Spleen (tissue), 11 donors: ENCODE results near the gene TGFA. TPM values are rescaled to one million over a fixed set of nuclear protein-coding genes. Genes with fewer than 3 reads are reported as not detected.

ENCODE experiments used
- DNase-seq: peaks from one replicate; pipeline ENCODE4 v3.0.0-alpha.2; 2020
- H3K27ac ChIP-seq, 8 donors: fragments of 200-600 bp; sonication (generic) in 7 of 8; 1 replicate in 4 of 8; 2 replicates in 4 of 8; pipeline versions ENCODE4 v1.5.0 to v1.8.0; 2016 to 2021; ENCODE audit warnings: inconsistent platforms in 4 of 8, mild to moderate bottlenecking in 4 of 8, moderate library complexity in 1 of 8
- H3K27me3 ChIP-seq, 7 donors: fragments of 200-600 bp; sonication (generic) in 6 of 7; replicated peaks in 1 of 7; 1 replicate in 4 of 7; 2 replicates in 3 of 7; pipeline versions ENCODE4 v1.5.0 to v1.8.0; 2016 to 2021; ENCODE audit warnings: inconsistent platforms in 3 of 7, mild to moderate bottlenecking in 1 of 7
- H3K36me3 ChIP-seq, 6 donors: fragments of 200-600 bp; sonication (generic) in 5 of 6; 1 replicate in 4 of 6; 2 replicates in 2 of 6; pipeline versions ENCODE4 v1.5.0 to v1.8.0; 2016 to 2021; ENCODE audit warnings: inconsistent platforms in 2 of 6
- H3K4me1 ChIP-seq, 6 donors: fragments of 200-600 bp; sonication (generic) in 5 of 6; 1 replicate in 3 of 6; 2 replicates in 3 of 6; pipeline versions ENCODE4 v1.5.0 to v1.8.0; 2016 to 2021; ENCODE audit warnings: inconsistent platforms in 3 of 6
- H3K4me3 ChIP-seq, 8 donors: fragments of 200-600 bp; sonication (generic) in 7 of 8; 1 replicate in 4 of 8; 2 replicates in 4 of 8; pipeline versions ENCODE4 v1.5.0 to v1.8.0; 2016 to 2021; ENCODE audit warnings: inconsistent platforms in 4 of 8, mild to moderate bottlenecking in 4 of 8, moderate library complexity in 2 of 8
- H3K9me3 ChIP-seq, 8 donors: fragments of 200-600 bp; sonication (generic) in 7 of 8; 1 replicate in 4 of 8; 2 replicates in 4 of 8; pipeline versions ENCODE4 v1.5.0 to v1.8.0; 2016 to 2021; ENCODE audit warnings: inconsistent platforms in 4 of 8
- CTCF ChIP-seq, 11 experiments: fragments of 200-600 bp in 7 of 11; fragments of 450-650 bp in 4 of 11; sonication (generic) in 4 of 11; IDR thresholded peaks in 8 of 11; conservative IDR thresholded peaks in 3 of 11; 1 replicate in 7 of 11; 2 replicates in 4 of 11; pipeline versions ENCODE4 v1.4.0 to v1.8.0; 2016 to 2021; ENCODE audit warnings: antibody characterized with exemption in 11 of 11, inconsistent platforms in 4 of 11, mild to moderate bottlenecking in 1 of 11
- POLR2A ChIP-seq, 3 donors: fragments of 450-650 bp; IDR thresholded peaks; one replicate each; pipeline ENCODE4 v1.5.1; 2017; ENCODE audit warnings: antibody characterized with exemption in 3 of 3, mild to moderate bottlenecking in 1 of 3
- POLR2AphosphoS5 ChIP-seq, 3 donors: sonication (generic); formaldehyde crosslinking; IDR thresholded peaks; one replicate each; pipeline ENCODE4 v1.5.1; 2017; ENCODE audit warnings: antibody characterized with exemption in 3 of 3
- WGBS, 5 donors: extraction: QIAGEN DNeasy Blood & Tissue Kit in 3 of 5; methylation state at CpG; one replicate each; pipeline versions ENCODE4 v1.1.5 to v1.1.7; 2013 to 2018; 5-methylcytosine and 5-hydroxymethylcytosine counted together
- intact Hi-C: fragments of 100-400 bp; cut with DNase I; formaldehyde crosslinking; loops from one replicate; pipeline ENCODE4 v1.15.0; 2023; ENCODE audit warnings: low total_unique reads
- polyA plus RNA-seq, 3 donors: library from polyadenylated mRNA; stranded (reverse); fragments of 200-250 nt; gene quantifications; one replicate each; pipeline ENCODE4 v1.2.1, GENCODE V29; 2013
- total RNA-seq, 7 donors: library from RNA; depleted of rRNA in 3 of 7; stranded (reverse); fragments of >200 nt in 3 of 7; fragmentation: NEBNext Ultra II Directional in 4 of 7; extraction: Animal tissue kit (Norgen Biotek cat#: 25700) in 4 of 7; gene quantifications; one replicate each; pipeline versions ENCODE4 v1.1.0 to v1.2.1, GENCODE V29; 2016 to 2021
- donor health status: healthy with polysubstance abuse.
- donor health status: DM: no; HTN: no; CAD: no; lungs with moderate emphysema.
- donor health status: DM: no; HTN: no; CAD: no.
- donor health status: Bipolar disorder and iron deficiency.
- donor health status: healthy.
- donor health status: DM: no; HTN: no; CAD: no.
- donor health status: DM: yes; HTN: yes; CAD: no.

TGFA gene
- total and polyA plus RNA-seq, 10 donors: 1.3 to 27.5 (median 13.2) TPM

- WGBS, 5 donors: 91 to 98% (median 95%) methylated on average over 3 of the region's 3 CpGs
- Histone ChIP-seq H3K9me3 (no peaks in the 10 kb centered on the region), H3K4me1 (no peaks in the 10 kb centered on the region), H3K27ac (no peak overlapping the region), H3K36me3 (no peaks in the 10 kb centered on the region), H3K27me3 (peaks cover 0 to 21% (median 0%) of the 10 kb centered on the region in 7 donors), H3K4me3 (no peak overlapping the region)
- intact Hi-C loops: no loop called here
- DNase-seq: no peak
- TF ChIP-seq POLR2A (IDR thresholded peaks at IDR 0.05): no peak
- no peak for TF ChIP-seq POLR2AphosphoS5 (IDR thresholded peaks at IDR 0.05)
- no peak for TF ChIP-seq CTCF (IDR thresholded peaks at IDR 0.05 in 8 of 11, conservative IDR thresholded peaks at IDR 0.05 in 3 of 11)
Measured at GRCh38 chr2:70566464-70566863, 12.8 kb upstream of the TGFA start.

GRCh38 chr2:70565039-70565731, 11.6 kb upstream of the TGFA start:
- Histone ChIP-seq H3K27ac (no peak overlapping the region), H3K27me3 (peaks cover 0 to 17% (median 0%) of the 10 kb centered on the region in 7 donors), H3K36me3 (no peaks in the 10 kb centered on the region), H3K4me3 (no peak overlapping the region), H3K9me3 (no peaks in the 10 kb centered on the region), H3K4me1 (no peaks in the 10 kb centered on the region)
- intact Hi-C loops: no loop called here
- DNase-seq: no peak
- WGBS, 5 donors: 78 to 89% (median 84%) methylated on average over 9 of the region's 9 CpGs
- no peak for TF ChIP-seq CTCF (IDR thresholded peaks at IDR 0.05 in 8 of 11, conservative IDR thresholded peaks at IDR 0.05 in 3 of 11)
- TF ChIP-seq POLR2A (IDR thresholded peaks at IDR 0.05): no peak
- TF ChIP-seq POLR2AphosphoS5 (IDR thresholded peaks at IDR 0.05): no peak

GRCh38 chr2:70561893-70562292, 8.3 kb upstream of the TGFA start:
- Histone ChIP-seq H3K4me1 (no peaks in the 10 kb centered on the region), H3K27ac (no peak overlapping the region), H3K9me3 (no peaks in the 10 kb centered on the region), H3K4me3 (no peak overlapping the region), H3K36me3 (no peaks in the 10 kb centered on the region), H3K27me3 (peaks cover 0 to 47% (median 7%) of the 10 kb centered on the region in 7 donors)
- TF ChIP-seq POLR2A (IDR thresholded peaks at IDR 0.05): no peak
- TF ChIP-seq POLR2AphosphoS5 (IDR thresholded peaks at IDR 0.05): no peak
- intact Hi-C loops: no loop called here
- no peak for DNase-seq

GRCh38 chr2:70560442-70560841, 6.8 kb upstream of the TGFA start:
- TF ChIP-seq CTCF (IDR thresholded peaks at IDR 0.05 in 8 of 11, conservative IDR thresholded peaks at IDR 0.05 in 3 of 11) (no peak), POLR2AphosphoS5 (IDR thresholded peaks at IDR 0.05) (no peak), POLR2A (IDR thresholded peaks at IDR 0.05) (no peak)
- Histone ChIP-seq H3K36me3 (no peaks in the 10 kb centered on the region), H3K9me3 (no peaks in the 10 kb centered on the region), H3K4me3 (no peak overlapping the region), H3K27me3 (peaks cover 0 to 58% (median 9%) of the 10 kb centered on the region in 7 donors), H3K27ac (no peak overlapping the region), H3K4me1 (no peaks in the 10 kb centered on the region)
- 86 to 97% (median 95%) methylated on average over 2 of the region's 2 CpGs for WGBS, 5 donors
- no peak for DNase-seq
- intact Hi-C loops: no loop called here
